ENCODE measurements around the gene GAS7.

Gene GAS7

GRCh38 chr17:10172241-10172741 lies 26.1 kb downstream of the GAS7 start:
- DNase-seq: no peak

- no peak for DNase-seq
Observed at GRCh38 chr17:10171581-10171981, 26.8 kb downstream of the GAS7 start.

GRCh38 chr17:10171122-10171571 lies 27.3 kb downstream of the GAS7 start:
- DNase-seq: peak in 17 of 56 donors; percentile 3 to 40 (median 19)

GRCh38 chr17:10170233-10170632 lies 28.2 kb downstream of the GAS7 start:
- DNase-seq: no peak

GRCh38 chr17:10169290-10169689 lies 29.1 kb downstream of the GAS7 start:
- no peak for DNase-seq

- no peak for DNase-seq
Observed at GRCh38 chr17:10166176-10166935, 32.0 kb downstream of the GAS7 start.

- DNase-seq: no peak
Observed at GRCh38 chr17:10162096-10162495, 36.3 kb downstream of the GAS7 start.

- no peak for DNase-seq
Observed at GRCh38 chr17:10161386-10161785, 37.0 kb downstream of the GAS7 start.

- peak in 30 of 56 donors; percentile 6 to 66 (median 26) for DNase-seq
Observed at GRCh38 chr17:10156948-10157607, 41.3 kb downstream of the GAS7 start.

GRCh38 chr17:10156599-10156947 lies 41.8 kb downstream of the GAS7 start:
- no peak for DNase-seq

- DNase-seq: no peak
Observed at GRCh38 chr17:10156077-10156435, 42.4 kb downstream of the GAS7 start.

GRCh38 chr17:10155371-10156076 lies 42.9 kb downstream of the GAS7 start:
- DNase-seq: peak in 1 of 56 donors; percentile 27

- peak in 13 of 56 donors; percentile 3 to 53 (median 13) for DNase-seq
Observed at GRCh38 chr17:10151667-10152496, 46.5 kb downstream of the GAS7 start.

GRCh38 chr17:10149573-10150399 lies 48.6 kb downstream of the GAS7 start:
- DNase-seq: no peak

- no peak for DNase-seq
Observed at GRCh38 chr17:10147761-10148415, 50.5 kb downstream of the GAS7 start.

- no peak for DNase-seq
Observed at GRCh38 chr17:10147040-10147439, 51.4 kb downstream of the GAS7 start.

GRCh38 chr17:10144982-10145381 lies 53.4 kb downstream of the GAS7 start:
- no peak for DNase-seq

GRCh38 chr17:10144456-10144855 lies 54.0 kb downstream of the GAS7 start:
- no peak for DNase-seq

GRCh38 chr17:10141436-10141835 lies 57.0 kb downstream of the GAS7 start:
- DNase-seq: no peak

- DNase-seq: no peak
Observed at GRCh38 chr17:10139577-10139976, 58.8 kb downstream of the GAS7 start.
